Endodermal cell (in vitro differentiated cells): ENCODE measurements around the gene PRG3. TPM values are rescaled to one million over a fixed set of nuclear protein-coding genes. Genes with fewer than 3 reads are reported as not detected.

Experiments used
- DNase-seq: peaks from one replicate; pipeline ENCODE4 v3.0.0-alpha.2; 2017
- H3K27ac ChIP-seq: 2 replicates; pipeline ENCODE4 v1.5.1; 2013; ENCODE audit warnings: mild to moderate bottlenecking, low read depth, low read length, moderate library complexity
- H3K27me3 ChIP-seq: 2 replicates; pipeline ENCODE4 v1.6.1; 2013; ENCODE audit warnings: mild to moderate bottlenecking, low read length, moderate library complexity; ENCODE audit not compliant: insufficient read depth, control insufficient read depth, poor library complexity, severe bottlenecking
- H3K36me3 ChIP-seq: 2 replicates; pipeline ENCODE4 v1.7.0; 2013; ENCODE audit warnings: mild to moderate bottlenecking, low read length, moderate library complexity; ENCODE audit not compliant: control insufficient read depth, insufficient read depth
- H3K4me1 ChIP-seq: one replicate; pipeline ENCODE4 v1.7.0; 2013; ENCODE audit warnings: low read length; ENCODE audit not compliant: control insufficient read depth, insufficient read depth
- H3K4me3 ChIP-seq: 2 replicates; pipeline ENCODE4 v1.5.1; 2013; ENCODE audit warnings: mild to moderate bottlenecking, low read length, moderate library complexity
- H3K9ac ChIP-seq: 2 replicates; pipeline ENCODE4 v1.6.1; 2013; ENCODE audit warnings: mild to moderate bottlenecking, low read length, moderate library complexity; ENCODE audit not compliant: poor library complexity, severe bottlenecking; ENCODE audit errors: extremely low read depth
- H3K9me3 ChIP-seq: 2 replicates; pipeline ENCODE4 v1.6.1; 2013; ENCODE audit warnings: mild to moderate bottlenecking, low read length, moderate library complexity; ENCODE audit not compliant: control insufficient read depth
- H3K27ac Mint-ChIP-seq: 2 replicates; pipeline ENCODE4 v1.8.0; 2020; ENCODE audit warnings: mixed read lengths
- H3K27me3 Mint-ChIP-seq: 2 replicates; pipeline ENCODE4 v1.8.0; 2021; ENCODE audit warnings: mild to moderate bottlenecking, mixed read lengths; ENCODE audit not compliant: insufficient read depth
- H3K36me3 Mint-ChIP-seq: 2 replicates; pipeline ENCODE4 v1.8.0; 2020; ENCODE audit warnings: low read depth, mixed read lengths
- H3K4me1 Mint-ChIP-seq: 2 replicates; pipeline ENCODE4 v1.8.0; 2020; ENCODE audit warnings: mixed read lengths
- H3K4me3 Mint-ChIP-seq: 2 replicates; pipeline ENCODE4 v1.8.0; 2020; ENCODE audit warnings: mild to moderate bottlenecking, moderate library complexity, mixed read lengths
- H3K9me3 Mint-ChIP-seq: 2 replicates; pipeline ENCODE4 v1.8.0; 2020; ENCODE audit warnings: mild to moderate bottlenecking, mixed read lengths
- CTCF ChIP-seq: fragments of 200-600 bp; sonication (generic); conservative IDR thresholded peaks from 2 replicates; pipeline ENCODE4 v1.5.0; 2021; ENCODE audit warnings: antibody characterized with exemption, mild to moderate bottlenecking
- WGBS, 2 experiments: methylation state at CpG; one replicate each; pipeline versions ENCODE4 v1.1.5 to v1.1.7; 2013; ENCODE audit warnings: missing lambda C conversion rate in 2 of 2, mixed read lengths in 1 of 2; ENCODE audit not compliant: insufficient coverage in 1 of 2, insufficient read length in 1 of 2; 5-methylcytosine and 5-hydroxymethylcytosine counted together
- total RNA-seq, 2 donors: library from RNA; stranded (reverse); fragmentation: NEBNext Ultra II Directional in 1 of 2; extraction: Animal tissue kit (Norgen Biotek cat#: 25700) in 1 of 2; gene quantifications; 2 replicates in 1 of 2; 3 replicates in 1 of 2; pipeline ENCODE4 v1.2.1, GENCODE V29; 2021

The PRG3 gene
- total RNA-seq, 2 donors from 2014 or later, result not detected

GRCh38 chr11:57391539-57391938 lies 10.6 kb upstream of the PRG3 start:
- no peaks in the 10 kb centered on the region for H3K36me3 ChIP-seq

GRCh38 chr11:57391111-57391510 lies 10.2 kb upstream of the PRG3 start:
- H3K27me3 ChIP-seq, result peaks cover 87% of the 10 kb centered on the region
- H3K9me3 ChIP-seq, result no peaks in the 10 kb centered on the region
- Mint-ChIP-seq H3K27me3 (peaks cover 60% of the 10 kb centered on the region), H3K4me3 (no peak overlapping the region), H3K4me1 (no peaks in the 10 kb centered on the region), H3K27ac (no peak overlapping the region), H3K9me3 (no peaks in the 10 kb centered on the region), H3K36me3 (no peaks in the 10 kb centered on the region)
- 89 to 100% methylated on average over 2 to 3 of the region's 3 CpGs for WGBS, 2 experiments
- H3K4me1 ChIP-seq, result no peaks in the 10 kb centered on the region
- no peak for TF ChIP-seq CTCF
- H3K9ac ChIP-seq, result no peak overlapping the region
- DNase-seq, result no peak
- no peak overlapping the region for H3K27ac ChIP-seq
- H3K4me3 ChIP-seq, result no peak overlapping the region
- H3K36me3 ChIP-seq, result no peaks in the 10 kb centered on the region

More at GRCh38 chr11:57391539-57391938, 10.6 kb upstream of the PRG3 start:
- WGBS, 2 experiments, result 83 to 88% methylated on average over 2 of the region's 2 CpGs
- H3K27me3 Mint-ChIP-seq, result peaks cover 60% of the 10 kb centered on the region
- Histone ChIP-seq H3K9ac (no peak overlapping the region), H3K4me3 (no peak overlapping the region), H3K9me3 (no peaks in the 10 kb centered on the region), H3K27me3 (peaks cover 88% of the 10 kb centered on the region), H3K4me1 (no peaks in the 10 kb centered on the region), H3K27ac (no peak overlapping the region)
- no peaks in the 10 kb centered on the region for H3K36me3 Mint-ChIP-seq
- no peak for DNase-seq
- no peaks in the 10 kb centered on the region for H3K4me1 Mint-ChIP-seq
- no peak overlapping the region for H3K27ac Mint-ChIP-seq
- no peak for TF ChIP-seq CTCF
- H3K9me3 Mint-ChIP-seq, result no peaks in the 10 kb centered on the region
- no peak overlapping the region for H3K4me3 Mint-ChIP-seq

GRCh38 chr11:57390535-57390934 lies 9.6 kb upstream of the PRG3 start, which contains the start of gene PRG2:
Gene PRG2, minus strand, starts transcription at chr11:57390650. Its CDS starts 706 bp downstream, at chr11:57389944.
- TF ChIP-seq CTCF, result no peak
- Mint-ChIP-seq H3K9me3 (no peaks in the 10 kb centered on the region), H3K4me3 (no peak within 1 kb of the TSS), H3K27me3 (peaks cover 62% of the 10 kb centered on the region), H3K4me1 (no peaks in the 10 kb centered on the region), H3K27ac (no peak within 1 kb of the TSS), H3K36me3 (no peaks in the 10 kb centered on the region)
- WGBS, 2 experiments, result 75 to 79% methylated on average over 1 to 2 of the region's 2 CpGs
- H3K36me3 ChIP-seq, result no peaks in the 10 kb centered on the region
- H3K9me3 ChIP-seq, result no peaks in the 10 kb centered on the region
- no peaks in the 10 kb centered on the region for H3K4me1 ChIP-seq
- H3K27ac ChIP-seq, result no peak within 1 kb of the TSS
- H3K27me3 ChIP-seq, result peaks cover 87% of the 10 kb centered on the region
- H3K4me3 ChIP-seq, result no peak within 1 kb of the TSS
- DNase-seq, result no peak
- H3K9ac ChIP-seq, result no peak within 1 kb of the TSS
